Liver (tissue), 3 donors: ENCODE data around the gene RGS18.

Experiments used
- CTCF ChIP-seq: fragments of 150-350 bp; IDR thresholded peaks from 2 replicates; pipeline ENCODE4 v1.5.1; 2017; ENCODE audit warnings: improper control_type of control experiment, low read depth, low read length; ENCODE audit not compliant: missing input control
- EGR1 ChIP-seq, 2 donors: IDR thresholded peaks; 2 replicates each; pipeline ENCODE4 v1.6.1; 2016 to 2018; ENCODE audit warnings: antibody characterized with exemption in 2 of 2, low read depth in 2 of 2
- HNF4G ChIP-seq: IDR thresholded peaks from 2 replicates; pipeline ENCODE4 v1.6.1; 2016; ENCODE audit warnings: antibody characterized with exemption
- MAX ChIP-seq: IDR thresholded peaks from 2 replicates; pipeline ENCODE4 v1.6.1; 2016; ENCODE audit warnings: antibody characterized with exemption
- RXRA ChIP-seq, 2 donors: IDR thresholded peaks; 2 replicates each; pipeline ENCODE4 v1.6.1; 2017 to 2018; ENCODE audit warnings: antibody characterized with exemption in 2 of 2, mild to moderate bottlenecking in 1 of 2
- TF ChIP-seq, protein P1 (sequence below): IDR thresholded peaks from 2 replicates; pipeline ENCODE4 v1.6.1; 2016; ENCODE audit warnings: antibody characterized with exemption
- donor health status: healthy.
- donor health status: healthy.

DNA sequence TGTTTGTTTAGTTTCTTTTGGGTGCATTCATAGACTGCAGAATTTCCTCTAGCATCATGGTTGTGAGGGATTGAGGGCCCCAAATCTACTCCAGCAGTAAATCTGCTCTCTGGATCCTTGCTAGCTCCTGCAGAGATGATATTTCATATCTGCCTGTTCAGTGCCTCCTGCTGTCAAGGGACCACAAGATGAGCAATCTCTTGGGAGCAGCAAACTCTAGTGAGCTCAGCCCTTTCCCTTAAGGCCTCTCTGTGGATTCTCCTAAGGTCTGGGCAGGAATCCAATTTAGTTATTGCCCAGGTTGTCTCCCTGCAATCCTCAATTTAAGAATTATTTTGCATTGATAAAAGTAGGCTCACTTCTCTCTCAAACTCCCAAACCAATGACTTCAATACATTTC, 76.9 kb downstream of the RGS18 start:
- TF ChIP-seq EGR1 (IDR thresholded peaks at IDR 0.05; ENCODE audit: low read depth in 2 of 2) (no peak), MAX (no peak), HNF4G (no peak), CTCF (no peak), RXRA (IDR thresholded peaks at IDR 0.05) (no peak)
- TF ChIP-seq, protein P1, sequence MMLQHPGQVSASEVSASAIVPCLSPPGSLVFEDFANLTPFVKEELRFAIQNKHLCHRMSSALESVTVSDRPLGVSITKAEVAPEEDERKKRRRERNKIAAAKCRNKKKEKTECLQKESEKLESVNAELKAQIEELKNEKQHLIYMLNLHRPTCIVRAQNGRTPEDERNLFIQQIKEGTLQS, result no peak
